Left hindlimb (tissue), 1 donor: Measurements from ENCODE around the gene PTGFRN.
A peak's percentile ranks its signal among the peaks of the same experiment; 100 is the strongest.

Source experiments
- DNase-seq: peaks from one replicate; pipeline ENCODE4 v3.0.0-alpha.2; 2018

PTGFRN gene

GRCh38 chr1:116891396-116892079 lies 18.2 kb upstream of the PTGFRN start:
- peak; percentile 71 for DNase-seq

GRCh38 chr1:116895073-116895472 lies 14.6 kb upstream of the PTGFRN start:
- no peak for DNase-seq

GRCh38 chr1:116899529-116899928 lies 10.2 kb upstream of the PTGFRN start:
- DNase-seq, result no peak

- DNase-seq, result no peak
These were observed 9.0 kb upstream of the PTGFRN start for GRCh38 chr1:116900471-116901365.

GRCh38 chr1:116902027-116902426 lies 7.7 kb upstream of the PTGFRN start:
- no peak for DNase-seq

GRCh38 chr1:116902723-116903383 lies 6.9 kb upstream of the PTGFRN start:
- no peak for DNase-seq

GRCh38 chr1:116904791-116905320 lies 4.9 kb upstream of the PTGFRN start:
- no peak for DNase-seq

GRCh38 chr1:116906812-116907211 lies 2.9 kb upstream of the PTGFRN start:
- no peak for DNase-seq

- DNase-seq, result no peak
These were observed 2.4 kb upstream of the PTGFRN start for GRCh38 chr1:116907351-116907750.

- no peak for DNase-seq
These were observed 1.4 kb upstream of the PTGFRN start for GRCh38 chr1:116908266-116908665.

- no peak for DNase-seq
These were observed 750 bp upstream of the PTGFRN start for GRCh38 chr1:116908820-116909511.

GRCh38 chr1:116910379-116911187 lies 867 bp downstream of the PTGFRN start:
- peak; percentile 68 for DNase-seq

GRCh38 chr1:116911188-116911553 lies 1.5 kb downstream of the PTGFRN start:
- peak; percentile 36 for DNase-seq

- no peak for DNase-seq
These were observed 2.2 kb downstream of the PTGFRN start for GRCh38 chr1:116911779-116912469.

GRCh38 chr1:116912846-116913245 lies 3.1 kb downstream of the PTGFRN start:
- no peak for DNase-seq

- DNase-seq, result no peak
These were observed 4.2 kb downstream of the PTGFRN start for GRCh38 chr1:116913941-116914340.

- DNase-seq, result no peak
These were observed 5.0 kb downstream of the PTGFRN start for GRCh38 chr1:116914667-116915066.

GRCh38 chr1:116915086-116915661 lies 5.5 kb downstream of the PTGFRN start:
- DNase-seq, result no peak

GRCh38 chr1:116916002-116916401 lies 6.3 kb downstream of the PTGFRN start:
- DNase-seq, result no peak

- no peak for DNase-seq
These were observed 7.1 kb downstream of the PTGFRN start for GRCh38 chr1:116916533-116917445.
